ENCODE measurements around the gene CTNNA2.

CTNNA2 gene

DNA sequence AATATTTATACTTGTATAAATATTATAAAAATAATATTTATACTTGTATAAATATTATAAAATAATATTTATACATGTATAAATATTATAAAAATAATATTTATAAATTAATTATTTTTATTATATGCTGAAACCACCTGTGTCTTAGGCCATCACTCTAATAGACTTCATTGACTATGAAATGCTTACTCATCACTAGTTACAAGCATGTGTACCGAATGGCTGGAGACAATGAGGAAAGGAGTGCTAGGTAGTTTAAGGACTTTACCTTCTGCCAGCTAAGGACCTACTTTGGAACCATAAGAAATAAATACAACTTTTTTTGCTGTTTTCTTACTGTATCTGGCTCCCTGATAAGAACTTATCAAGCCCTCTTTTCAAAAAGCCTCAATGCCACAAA is 562.9 kb downstream of the CTNNA2 start:
- Histone ChIP-seq H2BK12ac (ENCODE audit: low read length in 2 of 2) (no peak overlapping the region), H3K9ac (ENCODE audit: low read length) (no peak overlapping the region), H3K36me3 (ENCODE audit: control insufficient read depth in 1 of 2, insufficient read depth in 2 of 2, low read depth in 1 of 2, low read length in 2 of 2) (no peaks in the 10 kb centered on the region), H3K4me2 (ENCODE audit: low read length, poor library complexity, severe bottlenecking) (no peak overlapping the region), H3K18ac (ENCODE audit: low read depth in 1 of 2, low read length in 2 of 2) (no peak overlapping the region), H3K9me3 (ENCODE audit: control insufficient read depth, low read length) (no peaks in the 10 kb centered on the region), H3K23ac (ENCODE audit: low read length in 2 of 2) (no peak overlapping the region), H3K4ac (ENCODE audit: low read depth in 1 of 2, low read length in 2 of 2) (no peak overlapping the region), H3K79me1 (replicated peaks; ENCODE audit: low read length, poor library complexity, severe bottlenecking) (no peaks in the 10 kb centered on the region), H3K4me3 (ENCODE audit: insufficient read depth in 1 of 2, low read depth in 1 of 2, low read length in 2 of 2) (no peak overlapping the region), H3K27me3 (ENCODE audit: control insufficient read depth in 1 of 2, insufficient read depth in 1 of 2, low read length in 2 of 2) (peaks cover 0 to 15% of the 10 kb centered on the region in 2 experiments), H2BK120ac (ENCODE audit: low read depth, low read length) (no peak overlapping the region), H2BK5ac (ENCODE audit: low read depth, low read length, poor library complexity, severe bottlenecking) (no peak overlapping the region), H2AK5ac (ENCODE audit: low read length, severe bottlenecking) (no peak overlapping the region), H3K14ac (ENCODE audit: low read length in 2 of 2) (no peak overlapping the region), H3K4me1 (ENCODE audit: control insufficient read depth, insufficient read depth, low read depth, low read length) (no peaks in the 10 kb centered on the region), H2AFZ (ENCODE audit: low read depth, low read length) (no peak overlapping the region), H4K91ac (ENCODE audit: low read length) (no peak overlapping the region), H2BK15ac (ENCODE audit: low read depth, poor library complexity, severe bottlenecking) (no peak overlapping the region), H3K27ac (ENCODE audit: low read length, poor library complexity, severe bottlenecking) (no peak overlapping the region), H4K8ac (ENCODE audit: low read length) (no peak overlapping the region)
- no peak for DNase-seq
- WGBS: no CpG with 5 or more reads among the region's 1 CpG

DNA sequence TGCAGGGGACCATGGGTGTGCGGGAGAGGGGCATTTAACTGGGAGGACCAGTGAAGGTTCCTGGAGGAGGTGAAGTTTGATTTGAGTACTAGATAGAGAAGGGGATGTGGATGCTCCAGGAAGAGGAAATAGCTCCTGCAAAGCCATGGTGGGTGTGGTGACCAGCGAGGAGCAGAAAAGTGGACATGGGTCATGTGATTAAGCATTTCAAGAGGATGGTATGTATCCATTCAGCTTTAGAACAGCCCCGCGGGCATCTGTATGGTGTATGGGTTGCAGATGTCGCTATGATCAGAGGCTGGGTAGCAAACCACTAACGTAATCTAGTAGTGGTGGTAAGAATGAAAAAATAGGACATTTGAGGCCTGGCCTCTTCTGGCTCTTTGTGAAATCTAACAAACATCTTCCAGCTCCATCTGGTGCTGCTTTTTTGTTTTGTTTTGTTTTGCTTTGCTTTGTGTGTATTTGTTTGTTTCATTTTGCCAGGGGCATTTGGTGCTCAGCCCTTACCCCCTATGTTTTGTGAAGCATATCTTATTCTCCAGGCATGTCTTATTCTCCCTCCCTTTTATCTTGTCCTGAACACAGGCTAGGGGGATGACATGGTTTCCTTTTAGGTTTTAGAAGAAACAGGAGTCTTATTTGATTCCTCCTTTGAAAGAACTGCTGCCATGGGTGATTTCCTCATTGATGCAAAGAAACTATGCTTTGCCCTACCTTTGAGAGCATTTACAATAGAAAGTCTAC is 565.6 kb downstream of the CTNNA2 start:
- no peak overlapping the region for H2AK5ac ChIP-seq (ENCODE audit: low read length, severe bottlenecking)
- no peak overlapping the region for H3K23ac ChIP-seq (ENCODE audit: low read length in 2 of 2)
- no peak overlapping the region for H3K14ac ChIP-seq (ENCODE audit: low read length in 2 of 2)
- no peak overlapping the region for H2BK12ac ChIP-seq (ENCODE audit: low read length in 2 of 2)
- H3K18ac ChIP-seq (ENCODE audit: low read depth in 1 of 2, low read length in 2 of 2): no peak overlapping the region
- H3K4ac ChIP-seq (ENCODE audit: low read depth in 1 of 2, low read length in 2 of 2): no peak overlapping the region
- H4K8ac ChIP-seq (ENCODE audit: low read length): no peak overlapping the region
- no peak overlapping the region for H2BK5ac ChIP-seq (ENCODE audit: low read depth, low read length, poor library complexity, severe bottlenecking)
- no peaks in the 10 kb centered on the region for H3K9me3 ChIP-seq (ENCODE audit: control insufficient read depth, low read length)
- WGBS: 93% methylated on average over 6 of the region's 6 CpGs
- H3K4me3 ChIP-seq (ENCODE audit: insufficient read depth in 1 of 2, low read depth in 1 of 2, low read length in 2 of 2): no peak overlapping the region
- no peak overlapping the region for H3K4me2 ChIP-seq (ENCODE audit: low read length, poor library complexity, severe bottlenecking)
- no peak overlapping the region for H2BK15ac ChIP-seq (ENCODE audit: low read depth, poor library complexity, severe bottlenecking)
- H3K36me3 ChIP-seq (ENCODE audit: control insufficient read depth in 1 of 2, insufficient read depth in 2 of 2, low read depth in 1 of 2, low read length in 2 of 2): no peaks in the 10 kb centered on the region
- no peaks in the 10 kb centered on the region for H3K79me1 ChIP-seq (replicated peaks; ENCODE audit: low read length, poor library complexity, severe bottlenecking)
- no peak overlapping the region for H4K91ac ChIP-seq (ENCODE audit: low read length)
- no peaks in the 10 kb centered on the region for H3K27me3 ChIP-seq (ENCODE audit: control insufficient read depth in 1 of 2, insufficient read depth in 1 of 2, low read length in 2 of 2)
- H3K27ac ChIP-seq (ENCODE audit: low read length, poor library complexity, severe bottlenecking): no peak overlapping the region
- H2AFZ ChIP-seq (ENCODE audit: low read depth, low read length): no peak overlapping the region
- H2BK120ac ChIP-seq (ENCODE audit: low read depth, low read length): no peak overlapping the region
- no peaks in the 10 kb centered on the region for H3K4me1 ChIP-seq (ENCODE audit: control insufficient read depth, insufficient read depth, low read depth, low read length)
- no peak for DNase-seq
- no peak overlapping the region for H3K9ac ChIP-seq (ENCODE audit: low read length)

DNA sequence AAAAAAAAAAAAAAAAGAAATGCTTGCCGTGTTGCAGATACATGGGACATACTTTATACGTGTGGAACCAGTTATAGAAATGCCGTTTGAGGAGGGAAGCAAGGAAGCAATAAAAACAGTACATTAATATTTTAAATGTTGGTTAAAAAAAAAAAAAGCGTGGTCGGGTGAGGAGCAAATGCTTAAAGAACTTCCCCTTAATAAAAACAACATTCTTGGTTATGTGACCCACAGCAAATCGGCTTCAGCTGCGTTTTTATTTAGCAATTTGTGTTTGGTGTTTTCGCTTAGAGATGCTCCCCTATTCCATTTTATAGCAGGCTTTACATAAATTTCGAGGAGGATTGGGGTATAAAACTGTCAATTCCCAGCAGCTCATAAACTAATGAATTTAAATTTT is 568.1 kb downstream of the CTNNA2 start:
- Histone ChIP-seq H3K23ac (ENCODE audit: low read length in 2 of 2) (no peak overlapping the region), H2AFZ (ENCODE audit: low read depth, low read length) (no peak overlapping the region), H3K4ac (ENCODE audit: low read depth in 1 of 2, low read length in 2 of 2) (no peak overlapping the region), H2BK120ac (ENCODE audit: low read depth, low read length) (no peak overlapping the region), H3K9me3 (ENCODE audit: control insufficient read depth, low read length) (no peaks in the 10 kb centered on the region), H3K4me1 (ENCODE audit: control insufficient read depth, insufficient read depth, low read depth, low read length) (no peaks in the 10 kb centered on the region), H2AK5ac (ENCODE audit: low read length, severe bottlenecking) (no peak overlapping the region), H2BK12ac (ENCODE audit: low read length in 2 of 2) (no peak overlapping the region), H3K79me1 (replicated peaks; ENCODE audit: low read length, poor library complexity, severe bottlenecking) (no peaks in the 10 kb centered on the region), H3K27me3 (ENCODE audit: control insufficient read depth in 1 of 2, insufficient read depth in 1 of 2, low read length in 2 of 2) (no peaks in the 10 kb centered on the region), H3K9ac (ENCODE audit: low read length) (peak overlapping the region; percentile 63), H3K18ac (ENCODE audit: low read depth in 1 of 2, low read length in 2 of 2) (no peak overlapping the region), H2BK5ac (ENCODE audit: low read depth, low read length, poor library complexity, severe bottlenecking) (no peak overlapping the region), H3K4me3 (ENCODE audit: insufficient read depth in 1 of 2, low read depth in 1 of 2, low read length in 2 of 2) (peak overlapping the region in 1 of 2 experiments; percentile 63), H4K8ac (ENCODE audit: low read length) (no peak overlapping the region), H4K91ac (ENCODE audit: low read length) (no peak overlapping the region), H2BK15ac (ENCODE audit: low read depth, poor library complexity, severe bottlenecking) (no peak overlapping the region), H3K27ac (ENCODE audit: low read length, poor library complexity, severe bottlenecking) (no peak overlapping the region), H3K36me3 (ENCODE audit: control insufficient read depth in 1 of 2, insufficient read depth in 2 of 2, low read depth in 1 of 2, low read length in 2 of 2) (no peaks in the 10 kb centered on the region), H3K4me2 (ENCODE audit: low read length, poor library complexity, severe bottlenecking) (no peak overlapping the region), H3K14ac (ENCODE audit: low read length in 2 of 2) (no peak overlapping the region)
- WGBS: 80% methylated on average over 1 of the region's 9 CpGs
- DNase-seq: no peak

DNA sequence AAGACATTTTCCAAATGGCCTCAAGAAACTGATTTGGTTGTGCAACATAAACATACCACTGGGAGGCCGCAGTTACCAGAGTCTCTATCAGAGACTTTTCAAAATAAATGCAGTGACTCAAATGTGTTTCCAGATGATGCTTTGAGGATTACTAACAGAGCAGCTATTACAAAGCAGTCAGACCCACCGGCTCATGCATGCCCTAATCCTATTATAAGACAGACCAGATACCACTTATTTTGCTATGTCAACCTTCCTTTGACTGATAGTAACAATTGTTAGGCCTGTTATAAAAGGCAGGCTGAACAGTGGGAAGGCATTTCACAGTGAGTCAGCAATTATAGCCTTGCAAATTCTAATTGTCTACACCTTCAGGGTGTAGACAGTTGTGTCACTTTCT is 574.0 kb downstream of the CTNNA2 start:
- Histone ChIP-seq H3K9me3 (ENCODE audit: control insufficient read depth, low read length) (no peaks in the 10 kb centered on the region), H3K18ac (ENCODE audit: low read depth in 1 of 2, low read length in 2 of 2) (no peak overlapping the region), H4K8ac (ENCODE audit: low read length) (no peak overlapping the region), H3K27me3 (ENCODE audit: control insufficient read depth in 1 of 2, insufficient read depth in 1 of 2, low read length in 2 of 2) (no peaks in the 10 kb centered on the region), H3K14ac (ENCODE audit: low read length in 2 of 2) (no peak overlapping the region), H3K36me3 (ENCODE audit: control insufficient read depth in 1 of 2, insufficient read depth in 2 of 2, low read depth in 1 of 2, low read length in 2 of 2) (no peaks in the 10 kb centered on the region), H3K4ac (ENCODE audit: low read depth in 1 of 2, low read length in 2 of 2) (no peak overlapping the region), H2AFZ (ENCODE audit: low read depth, low read length) (no peak overlapping the region), H4K91ac (ENCODE audit: low read length) (no peak overlapping the region), H2AK5ac (ENCODE audit: low read length, severe bottlenecking) (no peak overlapping the region), H3K27ac (ENCODE audit: low read length, poor library complexity, severe bottlenecking) (no peak overlapping the region), H3K4me2 (ENCODE audit: low read length, poor library complexity, severe bottlenecking) (no peak overlapping the region), H2BK5ac (ENCODE audit: low read depth, low read length, poor library complexity, severe bottlenecking) (no peak overlapping the region), H3K4me1 (ENCODE audit: control insufficient read depth, insufficient read depth, low read depth, low read length) (no peaks in the 10 kb centered on the region), H2BK15ac (ENCODE audit: low read depth, poor library complexity, severe bottlenecking) (no peak overlapping the region), H3K79me1 (replicated peaks; ENCODE audit: low read length, poor library complexity, severe bottlenecking) (no peaks in the 10 kb centered on the region), H3K4me3 (ENCODE audit: insufficient read depth in 1 of 2, low read depth in 1 of 2, low read length in 2 of 2) (no peak overlapping the region), H2BK120ac (ENCODE audit: low read depth, low read length) (no peak overlapping the region), H2BK12ac (ENCODE audit: low read length in 2 of 2) (no peak overlapping the region), H3K9ac (ENCODE audit: low read length) (peak overlapping the region; percentile 29), H3K23ac (ENCODE audit: low read length in 2 of 2) (no peak overlapping the region)
- peak; percentile 81 for DNase-seq
- WGBS: 4% methylated on average over 2 of the region's 2 CpGs
